GM12874 (cell line): ENCODE measurements around the gene CCDC27.
A peak's percentile ranks its signal among the peaks of the same experiment; 100 is the strongest.

Experiments
- CTCF ChIP-seq: IDR thresholded peaks from 2 replicates; pipeline ENCODE4 v1.5.1; 2011; ENCODE audit warnings: low read depth, mild to moderate bottlenecking, control low read depth, low read length, moderate library complexity; ENCODE audit not compliant: insufficient read depth

CCDC27 gene

DNA sequence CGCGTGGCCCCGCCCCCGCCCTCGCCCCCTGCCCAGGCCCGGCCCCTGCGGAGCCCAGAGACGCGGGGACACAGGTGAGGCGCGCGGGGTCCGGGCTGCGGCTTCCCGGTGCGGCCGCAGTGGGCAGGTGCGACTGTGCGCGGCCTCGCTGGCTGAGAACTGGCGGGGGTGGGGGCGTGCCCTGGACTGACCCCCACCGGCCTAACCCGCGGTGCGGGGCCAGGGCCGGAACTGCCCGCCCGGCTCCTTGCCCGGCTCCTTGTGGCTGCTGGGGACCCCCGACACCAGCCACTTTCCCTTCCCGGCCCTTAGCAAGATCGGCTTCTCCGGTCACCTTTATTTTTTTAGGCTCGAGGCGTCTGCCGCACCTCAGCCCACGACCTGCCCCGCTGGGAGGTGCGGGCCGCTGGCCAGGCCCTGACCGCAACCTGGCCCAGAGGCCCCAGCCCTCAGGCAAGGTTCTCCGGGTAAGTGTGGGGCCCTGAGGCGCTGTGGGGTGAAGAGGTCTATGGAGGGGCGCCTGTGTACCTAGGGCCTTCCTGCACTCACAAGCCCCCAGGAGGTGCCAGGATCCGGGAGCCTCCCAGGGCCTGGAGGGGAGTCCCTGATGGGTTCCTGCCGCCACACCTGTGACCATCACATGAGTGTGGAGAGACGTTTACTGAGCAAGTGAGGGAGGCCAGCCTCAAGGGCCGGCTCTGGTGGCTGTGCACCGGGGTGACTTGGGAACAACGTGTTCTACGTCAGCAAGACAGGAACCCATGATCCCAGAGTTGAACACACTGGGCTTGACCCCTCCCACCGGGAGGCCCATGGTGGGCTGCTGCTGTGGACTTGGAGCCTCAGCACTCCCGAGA lies 20.7 kb downstream of the CCDC27 start, which contains the start of gene SMIM1:
Gene SMIM1, plus strand, starts transcription at position 35 of the 857 bp plus-strand sequence. CDS start 2,625 bp downstream, outside the sequence.
- TF ChIP-seq CTCF, result no peak

DNA sequence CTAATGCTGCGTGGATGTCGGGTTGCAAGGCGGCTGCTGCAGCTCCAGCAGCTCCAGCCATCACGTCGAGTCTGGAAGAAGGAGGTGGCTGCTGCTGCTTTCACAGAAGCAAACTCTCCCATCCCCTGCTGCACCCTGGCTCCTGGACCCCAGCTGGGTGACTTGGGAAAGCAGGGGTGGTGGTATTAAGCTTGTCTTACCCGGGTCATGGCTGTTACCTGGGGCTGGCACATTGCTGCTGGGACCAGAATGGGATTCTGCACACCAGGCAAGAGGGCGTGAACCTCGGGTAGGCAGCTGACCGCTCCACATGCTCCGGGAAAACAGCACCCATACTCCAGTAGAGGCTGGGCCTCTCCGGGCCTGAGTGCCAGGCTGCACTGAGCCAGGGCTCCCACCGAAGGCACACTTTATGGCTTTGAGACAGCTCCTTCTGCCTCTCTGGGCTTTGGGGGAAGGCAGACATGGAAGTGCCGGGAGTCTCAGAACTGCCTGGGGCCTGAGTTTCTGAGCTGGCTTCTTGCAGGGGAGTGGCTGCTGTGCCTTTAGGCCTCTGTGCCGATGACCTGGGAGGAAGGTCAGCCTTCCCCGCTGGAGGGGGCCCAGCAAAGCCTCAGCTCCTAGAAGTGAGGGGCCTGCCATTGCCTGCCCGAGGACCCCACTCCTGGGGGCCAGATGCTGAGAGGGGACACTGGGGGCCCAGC lies 21.5 kb downstream of the CCDC27 start:
- TF ChIP-seq CTCF, result no peak

DNA sequence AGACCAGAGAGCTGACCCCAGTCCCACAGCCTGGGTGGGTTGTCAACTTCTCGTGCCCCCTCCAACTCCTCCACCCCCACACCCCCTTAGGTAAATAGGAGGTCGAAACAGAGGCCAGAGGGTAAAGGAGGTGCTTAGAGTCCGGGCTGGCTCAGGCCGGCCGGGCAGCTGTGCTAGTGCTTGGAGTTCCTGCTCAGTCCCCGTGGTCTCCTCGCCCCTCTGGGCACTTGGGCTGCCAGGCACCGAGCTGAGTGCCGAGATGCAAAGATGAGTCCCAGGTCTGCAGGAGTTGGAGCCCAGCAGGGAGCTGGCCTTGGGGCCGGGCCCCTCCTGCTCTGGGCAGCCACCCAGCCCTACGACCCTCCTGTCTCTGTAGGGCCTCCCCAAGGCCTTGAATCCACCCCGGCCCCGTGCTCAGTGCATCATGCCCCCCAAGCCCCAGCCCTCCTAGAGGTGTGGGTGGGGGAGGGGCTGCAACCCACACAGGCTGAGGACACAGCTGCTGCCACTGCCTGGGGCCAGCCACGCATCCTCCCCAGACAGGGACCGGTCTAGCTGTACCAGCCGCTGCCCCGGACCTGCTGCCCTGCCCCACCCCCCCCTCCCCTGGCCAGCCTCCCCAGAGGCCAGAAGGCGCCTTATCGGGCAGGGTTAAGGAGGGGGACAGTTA lies 22.2 kb downstream of the CCDC27 start:
- no peak for TF ChIP-seq CTCF

GRCh38 chr1:3774946-3775489 lies 22.8 kb downstream of the CCDC27 start:
- no peak for TF ChIP-seq CTCF

GRCh38 chr1:3775490-3776230 lies 23.4 kb downstream of the CCDC27 start:
- TF ChIP-seq CTCF, result peak; percentile 78

DNA sequence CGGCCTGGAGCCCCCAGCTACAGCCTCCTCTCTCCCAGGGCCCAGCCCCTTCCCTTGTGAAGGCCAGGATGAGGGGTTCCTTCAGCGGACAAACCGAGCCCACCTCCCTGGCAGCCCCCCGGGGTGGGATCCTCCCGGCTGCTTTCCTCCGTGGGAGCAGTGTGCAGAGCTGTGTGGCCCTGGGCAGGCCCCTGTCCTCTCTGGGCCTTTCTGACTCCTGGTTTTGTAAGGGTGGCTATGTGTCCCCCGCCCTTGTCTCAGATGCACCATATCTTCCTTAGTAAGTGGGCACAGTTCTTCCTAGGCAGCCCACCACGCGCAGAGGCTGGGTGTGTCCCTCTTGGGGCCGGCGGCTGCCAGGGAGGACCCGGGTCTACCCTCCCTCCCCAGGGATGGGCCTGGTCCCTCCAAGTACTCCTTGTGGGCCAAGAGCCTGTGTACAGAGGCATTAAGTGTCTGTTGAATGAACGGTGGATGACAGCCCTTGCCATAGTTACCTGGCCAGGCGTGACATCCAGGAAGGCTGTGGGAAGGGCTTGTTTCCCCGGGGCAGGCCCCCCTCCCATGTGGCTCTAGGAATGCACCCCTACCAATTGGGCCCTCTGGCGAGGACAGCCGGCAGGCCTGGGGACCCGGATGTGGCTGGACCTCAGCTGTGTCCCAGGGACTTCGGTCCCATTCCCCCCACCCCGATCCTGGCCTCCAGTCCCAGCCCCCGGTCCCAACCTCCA lies 24.1 kb downstream of the CCDC27 start:
- TF ChIP-seq CTCF, result no peak
